Stimulated activated CD4-positive, alpha-beta T cell treated with anti-CD3 and anti-CD28 coated beads, Interleukin-1b, Interleukin-23, amount 100 ng/mL, for 48 hours (primary cell): ENCODE results near the gene CNGA2.
"Not testable (repeated sequence)": the region's sequence is repeated elsewhere in the genome, so short reads cannot be mapped to it uniquely, and the experiment has no call there.

Experiments used
- DNase-seq: peaks from one replicate; pipeline ENCODE4 v3.0.0-alpha.2; 2020

Gene CNGA2

DNA sequence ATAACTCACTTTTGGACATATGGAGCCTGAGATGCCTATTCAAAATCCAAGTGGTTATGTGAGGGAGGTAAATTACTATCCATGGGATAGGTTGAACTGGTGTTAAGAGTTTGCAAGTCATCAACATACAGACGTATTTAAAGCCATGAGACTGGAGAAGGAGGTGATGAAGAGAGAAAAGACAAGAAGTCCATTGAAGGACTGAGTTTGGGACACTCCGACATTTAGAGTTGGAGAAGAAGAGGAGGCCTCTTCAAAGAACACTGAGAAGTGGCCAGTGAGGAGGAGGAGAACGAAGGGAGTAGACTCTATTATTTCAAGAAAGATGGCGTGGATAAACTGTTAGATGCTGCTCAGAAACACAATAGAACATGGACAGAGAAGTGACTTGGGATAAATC lies at the start of gene CNGA2:
TSS of gene CNGA2 (plus strand) at position 301 of the 400 bp plus-strand sequence. CDS start 3,738 bp downstream, outside the sequence.
- DNase-seq: no peak

DNA sequence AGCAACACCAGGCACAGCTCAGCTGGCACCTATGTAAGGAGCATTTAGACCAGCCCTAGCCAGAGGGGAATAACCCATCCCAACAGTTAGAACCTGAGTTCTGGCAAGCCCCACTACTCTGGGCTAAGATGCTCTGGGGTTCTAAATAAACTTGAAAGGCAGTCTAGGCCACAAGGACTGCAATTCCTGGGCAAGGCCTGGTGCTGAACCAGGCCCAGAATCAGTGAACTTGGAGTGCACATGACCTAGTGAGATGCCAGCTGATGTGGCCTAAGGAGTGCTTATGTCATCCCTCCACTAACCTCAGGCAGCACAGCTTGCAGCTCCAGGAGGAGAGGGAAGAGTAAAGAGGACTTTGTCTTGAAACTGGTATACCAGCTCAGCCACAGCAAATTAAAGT lies 46.9 kb upstream of the CNGA2 start:
- DNase-seq: no peak

DNA sequence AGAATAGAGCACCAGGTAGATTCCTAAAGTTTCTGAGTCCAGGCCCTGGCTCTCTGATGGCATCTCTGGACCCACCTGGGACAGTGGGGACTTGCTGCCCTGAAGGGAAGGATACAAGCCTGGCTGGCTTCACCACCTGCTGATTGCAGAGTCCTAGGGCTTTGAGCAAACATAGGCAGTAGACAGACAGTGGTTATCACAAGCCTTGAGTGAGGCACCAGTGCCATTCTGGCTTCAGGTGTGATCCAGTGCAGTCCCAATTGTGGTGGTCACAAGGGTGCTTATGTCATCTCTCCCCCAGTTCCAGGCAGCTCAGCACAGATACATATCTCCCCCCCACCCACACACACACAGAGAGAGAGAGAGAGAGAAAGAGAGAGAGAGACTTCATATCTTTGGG lies 45.9 kb upstream of the CNGA2 start:
- no peak for DNase-seq

DNA sequence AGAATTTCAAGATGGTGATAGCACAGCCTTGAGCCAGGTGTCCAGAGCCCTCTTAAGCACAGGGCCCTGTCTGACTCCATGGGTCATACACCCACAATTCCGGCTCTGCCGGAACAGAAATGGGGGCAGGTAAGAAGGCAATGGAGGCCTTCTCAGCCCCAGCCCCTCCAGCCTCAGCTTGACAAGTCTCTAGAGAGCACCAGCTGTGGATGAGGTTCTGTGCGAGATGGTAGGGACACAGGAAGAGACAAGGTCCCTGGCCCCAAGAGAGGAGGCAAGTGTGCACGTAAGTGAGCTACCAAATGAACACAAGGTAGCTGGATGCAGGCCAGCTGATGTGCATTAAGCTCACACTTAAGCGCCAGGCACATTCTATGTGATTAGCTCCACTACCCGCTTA lies 41.7 kb upstream of the CNGA2 start:
- no peak for DNase-seq

DNA sequence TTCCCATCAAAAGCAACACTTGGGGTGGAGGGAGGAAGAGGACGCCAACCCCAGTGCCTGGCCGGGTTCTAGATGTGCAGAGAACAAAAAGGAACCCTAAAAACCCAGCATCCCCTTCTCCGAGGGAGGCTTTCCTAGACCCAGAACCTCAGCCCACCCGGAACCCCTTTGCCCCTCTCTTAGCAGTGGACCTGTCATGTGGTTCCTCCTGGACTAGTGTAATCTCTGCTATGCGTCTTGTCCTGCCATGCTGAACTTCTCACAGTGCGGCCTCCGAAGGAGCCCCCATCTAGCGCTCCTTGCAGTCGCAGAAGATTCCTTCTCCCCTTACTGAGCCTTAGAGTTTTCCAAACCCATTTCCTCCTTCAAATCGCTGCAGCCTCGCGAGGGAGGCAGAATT lies 40.4 kb upstream of the CNGA2 start:
- DNase-seq: no peak

DNA sequence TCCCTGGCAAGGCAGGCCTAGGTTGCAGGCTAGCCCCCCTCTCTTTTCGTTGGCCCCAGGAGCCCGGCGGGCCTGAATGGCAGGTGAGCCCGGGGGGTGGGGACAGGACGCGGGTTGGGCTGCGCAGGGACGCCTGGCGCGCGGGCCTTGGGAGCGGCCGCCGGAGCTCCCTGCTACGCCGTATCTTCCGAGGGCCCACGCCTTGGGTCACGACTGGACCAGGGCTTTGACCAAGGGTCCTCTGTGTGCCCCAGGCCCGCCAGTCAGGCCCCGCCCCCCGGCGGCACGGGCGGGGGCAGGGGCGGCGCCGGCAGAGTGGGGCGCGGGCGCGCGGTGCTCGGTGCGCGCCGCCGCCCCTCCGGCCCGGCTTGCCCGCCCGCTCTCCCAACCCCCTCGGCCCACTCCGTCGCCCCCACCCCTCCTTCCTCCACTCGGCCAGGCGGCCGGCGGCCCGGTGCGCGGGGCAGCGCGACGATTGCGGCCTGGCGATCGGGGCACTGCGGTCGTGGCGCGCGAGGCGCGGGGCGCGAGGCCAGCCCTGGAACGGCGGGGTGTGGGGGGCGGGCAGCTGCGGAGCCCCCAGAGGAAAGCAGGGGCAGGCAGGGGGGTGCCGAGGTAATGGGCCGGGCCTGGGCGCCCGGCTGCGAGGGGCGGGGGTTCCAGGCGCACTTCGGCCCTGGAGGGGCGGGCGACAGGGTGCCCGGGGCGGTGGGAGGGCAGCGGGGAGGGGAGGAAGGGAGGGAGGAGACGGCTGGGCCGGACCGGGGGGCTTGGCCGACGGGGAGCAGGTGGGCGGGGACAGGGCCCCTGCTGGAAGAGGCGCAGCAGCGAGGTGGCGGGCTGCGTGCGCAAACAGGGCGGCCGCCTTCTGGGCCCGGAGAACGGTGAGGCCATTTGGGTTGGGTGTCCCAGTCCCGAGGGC lies 39.6 kb upstream of the CNGA2 start, which contains the start of gene PRRG3:
TSS of gene PRRG3 (plus strand) at position 798 of the 922 bp plus-strand sequence. CDS start 3,357 bp downstream, outside the sequence.
- DNase-seq: no peak

DNA sequence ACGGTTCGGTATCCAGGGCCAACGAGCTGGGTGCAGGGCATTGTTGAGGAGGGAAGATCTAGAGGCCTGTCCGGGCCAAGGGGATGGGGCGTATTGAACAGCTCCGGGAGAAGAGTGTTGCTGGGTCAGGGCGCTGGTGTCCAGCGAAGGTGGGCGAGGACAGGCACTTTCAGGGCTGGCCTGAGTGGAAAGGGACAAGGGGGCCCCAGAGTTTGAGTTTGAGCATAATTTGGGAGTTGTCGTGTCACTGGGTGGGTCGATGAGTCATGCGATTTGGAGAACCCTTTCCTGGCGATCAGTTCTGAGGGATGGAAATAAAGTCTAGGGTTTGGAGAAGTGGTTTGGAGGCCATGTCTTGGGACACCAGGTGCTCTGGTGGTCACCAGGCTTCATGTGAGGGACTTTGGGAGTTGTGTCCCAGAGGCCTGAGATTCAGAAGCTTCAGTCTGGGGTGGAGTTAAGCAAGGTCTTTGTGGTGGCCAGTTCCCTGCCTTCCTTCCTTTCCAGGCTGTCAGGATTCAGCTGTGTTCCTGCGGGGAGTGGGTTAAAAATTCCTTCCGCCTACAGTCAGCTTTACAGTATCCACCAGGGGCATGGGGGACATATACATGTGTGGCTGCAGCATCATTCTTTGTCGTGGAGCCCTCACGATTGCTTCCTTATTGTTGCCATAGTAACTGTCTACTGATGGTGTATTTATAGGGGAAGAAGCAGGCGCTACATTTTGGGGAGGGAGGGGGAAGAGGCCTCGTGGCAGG lies 38.8 kb upstream of the CNGA2 start:
- DNase-seq: no peak

DNA sequence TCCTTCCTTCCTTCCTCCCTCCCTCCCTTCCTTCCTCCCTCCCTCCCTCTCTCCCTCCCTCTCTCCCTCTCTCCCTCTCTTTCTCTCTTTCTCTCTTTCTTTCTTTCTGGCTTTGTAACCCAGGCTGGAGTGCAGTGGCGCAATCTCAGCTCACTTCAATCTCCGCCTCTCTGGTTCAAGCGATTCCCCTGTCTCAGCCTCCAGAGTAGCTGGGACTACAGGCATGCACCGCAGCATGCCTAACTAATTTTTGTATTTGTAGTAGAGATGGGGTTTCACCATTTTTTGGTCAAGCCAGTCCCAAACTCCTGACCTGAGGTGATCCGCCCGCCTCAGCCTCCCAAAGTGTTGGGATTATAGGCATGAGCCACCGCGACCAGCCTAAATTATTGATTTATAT lies 37.5 kb upstream of the CNGA2 start:
- not testable (repeated sequence) for DNase-seq

DNA sequence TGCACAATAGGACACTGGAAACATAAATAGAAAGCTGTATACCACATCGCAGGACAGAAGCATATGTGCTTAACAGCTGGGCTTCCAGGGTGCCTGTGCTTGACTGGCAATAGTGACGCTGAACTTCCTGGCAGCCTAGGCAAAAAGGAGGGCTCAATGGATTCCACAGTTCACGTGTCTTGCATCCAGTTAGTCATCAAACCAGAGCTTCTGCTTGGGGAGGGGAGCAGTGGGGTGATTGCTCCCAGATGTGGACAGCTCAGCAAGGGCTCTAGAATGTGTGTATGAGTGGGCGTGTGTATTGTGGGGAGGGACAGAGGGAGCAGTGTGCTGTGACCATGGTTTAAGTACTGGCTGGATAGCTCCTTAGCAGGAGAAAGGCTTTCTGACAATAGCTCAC lies 37.0 kb upstream of the CNGA2 start:
- DNase-seq: no peak

DNA sequence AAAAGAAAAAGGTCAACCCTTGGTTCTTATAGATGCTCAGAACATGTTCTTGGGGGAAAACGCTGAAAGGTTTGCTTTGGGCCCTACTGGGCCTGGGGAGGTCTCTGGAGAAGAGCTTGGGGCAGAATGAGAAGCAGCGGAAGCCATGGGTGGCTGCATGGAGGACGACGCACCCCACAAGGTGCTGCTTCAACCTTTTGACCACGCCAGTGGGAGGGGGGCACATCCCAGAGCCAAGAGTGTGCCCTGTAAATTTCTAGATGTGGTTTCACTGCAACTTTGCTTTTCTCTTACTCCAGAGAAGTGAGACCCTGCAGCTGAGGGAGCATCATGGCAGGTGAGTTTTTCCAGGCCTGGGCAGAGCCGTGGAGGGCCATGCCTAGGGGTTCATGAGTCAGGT lies 36.1 kb upstream of the CNGA2 start:
- DNase-seq: no peak

DNA sequence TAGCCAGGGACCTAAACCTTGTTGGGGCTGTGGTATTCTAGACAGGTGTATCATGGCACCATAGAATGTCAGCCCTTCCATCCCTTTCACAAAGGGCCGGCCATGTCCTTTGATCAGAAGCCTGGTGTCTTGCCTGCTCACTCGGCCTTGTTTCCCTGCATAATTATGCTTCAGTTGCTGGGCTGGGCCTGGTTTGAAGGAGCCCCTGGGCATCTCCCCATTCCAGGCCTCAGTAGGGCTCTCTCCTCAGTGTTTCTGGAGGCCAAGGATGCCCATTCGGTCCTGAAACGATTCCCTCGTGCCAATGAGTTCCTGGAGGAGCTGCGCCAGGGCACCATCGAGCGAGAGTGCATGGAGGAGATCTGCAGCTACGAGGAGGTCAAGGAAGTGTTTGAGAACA lies 34.8 kb upstream of the CNGA2 start:
- DNase-seq: no peak

DNA sequence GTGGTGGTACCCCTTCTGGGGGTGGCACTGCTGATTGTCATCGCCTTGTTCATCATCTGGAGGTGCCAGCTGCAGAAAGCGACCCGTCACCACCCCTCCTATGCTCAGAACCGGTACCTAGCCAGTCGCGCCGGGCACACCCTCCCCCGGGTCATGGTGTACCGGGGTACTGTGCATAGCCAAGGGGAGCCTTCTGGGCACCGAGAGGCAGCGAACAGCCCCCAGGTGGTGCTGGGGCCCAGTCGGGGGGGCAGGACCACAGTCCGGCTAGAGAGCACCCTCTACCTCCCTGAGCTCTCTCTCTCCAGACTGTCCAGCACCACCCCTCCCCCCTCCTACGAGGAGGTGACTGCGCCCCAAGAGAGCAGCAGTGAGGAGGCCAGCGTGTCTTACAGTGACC lies 34.0 kb upstream of the CNGA2 start:
- DNase-seq: no peak

DNA sequence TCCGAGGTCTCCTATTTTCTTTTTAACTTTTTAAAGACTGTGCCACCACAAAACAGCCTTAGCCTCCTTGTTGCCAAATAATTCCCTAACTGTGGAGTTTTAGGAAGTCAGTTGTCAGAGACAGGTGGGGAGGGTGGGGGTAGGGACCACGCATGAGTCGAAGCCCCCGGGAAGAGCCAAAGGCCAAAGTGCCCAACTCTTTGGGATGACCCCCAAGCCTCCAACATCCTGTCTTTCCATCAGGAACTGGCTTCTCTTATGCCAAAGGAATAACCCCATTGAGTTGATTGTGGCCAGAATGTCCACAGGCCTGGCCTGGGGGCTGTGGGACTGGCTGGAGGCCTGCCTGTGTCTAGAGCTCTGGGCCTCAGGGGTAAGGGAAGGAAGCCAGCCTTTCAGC lies 33.5 kb upstream of the CNGA2 start:
- DNase-seq: no peak

DNA sequence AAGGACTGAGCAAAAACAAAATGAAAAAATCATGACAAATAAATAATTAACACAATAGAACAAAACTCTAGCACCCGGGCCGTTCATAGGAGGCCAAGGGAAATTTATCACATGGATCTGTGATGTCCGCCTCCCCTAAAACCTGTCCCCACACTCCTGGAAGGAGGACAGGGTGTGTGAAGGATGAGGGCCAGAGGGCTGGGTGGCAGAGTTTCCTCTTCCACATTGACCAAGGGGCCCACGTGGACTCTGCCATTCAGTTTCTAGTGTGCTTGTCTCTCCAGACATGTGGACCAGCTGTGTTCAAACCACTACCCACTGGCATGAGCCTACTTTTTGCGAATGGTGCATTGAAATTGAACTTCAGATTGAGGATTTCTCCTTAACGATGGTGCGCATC lies 33.0 kb upstream of the CNGA2 start:
- DNase-seq: no peak

DNA sequence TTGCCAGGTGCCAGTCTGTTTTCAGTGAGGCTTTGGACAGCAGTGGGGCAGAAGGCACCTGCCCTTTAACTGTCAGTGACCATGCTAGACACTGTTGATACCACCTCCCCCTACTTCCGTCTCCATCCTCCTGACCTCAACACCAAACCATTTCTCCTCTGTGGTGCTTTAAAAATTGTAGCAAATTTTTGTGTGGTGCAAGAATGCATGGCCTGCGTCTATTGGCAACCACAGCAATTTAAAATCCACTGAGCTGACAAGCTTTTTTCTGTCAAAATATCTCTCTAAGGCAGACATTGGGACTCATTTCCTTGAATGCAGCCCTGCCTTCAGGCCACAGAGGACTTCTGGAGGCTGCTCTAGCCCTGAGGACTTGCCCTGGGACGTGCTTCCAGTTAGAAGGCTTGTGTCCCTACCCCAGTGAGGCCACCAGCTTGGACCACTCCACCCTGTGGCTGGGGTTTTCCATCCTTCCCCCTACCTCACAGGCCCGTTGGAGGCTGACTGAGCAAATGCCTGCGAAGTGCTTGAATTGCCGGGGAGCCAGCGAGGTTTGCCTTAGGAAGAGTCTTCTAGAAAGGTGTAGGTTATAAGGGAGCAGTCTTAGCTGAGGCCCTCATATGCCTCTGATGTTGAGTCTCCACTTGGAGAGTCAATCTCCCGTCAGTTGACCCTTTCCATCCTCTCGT lies 32.4 kb upstream of the CNGA2 start:
- DNase-seq: no peak

DNA sequence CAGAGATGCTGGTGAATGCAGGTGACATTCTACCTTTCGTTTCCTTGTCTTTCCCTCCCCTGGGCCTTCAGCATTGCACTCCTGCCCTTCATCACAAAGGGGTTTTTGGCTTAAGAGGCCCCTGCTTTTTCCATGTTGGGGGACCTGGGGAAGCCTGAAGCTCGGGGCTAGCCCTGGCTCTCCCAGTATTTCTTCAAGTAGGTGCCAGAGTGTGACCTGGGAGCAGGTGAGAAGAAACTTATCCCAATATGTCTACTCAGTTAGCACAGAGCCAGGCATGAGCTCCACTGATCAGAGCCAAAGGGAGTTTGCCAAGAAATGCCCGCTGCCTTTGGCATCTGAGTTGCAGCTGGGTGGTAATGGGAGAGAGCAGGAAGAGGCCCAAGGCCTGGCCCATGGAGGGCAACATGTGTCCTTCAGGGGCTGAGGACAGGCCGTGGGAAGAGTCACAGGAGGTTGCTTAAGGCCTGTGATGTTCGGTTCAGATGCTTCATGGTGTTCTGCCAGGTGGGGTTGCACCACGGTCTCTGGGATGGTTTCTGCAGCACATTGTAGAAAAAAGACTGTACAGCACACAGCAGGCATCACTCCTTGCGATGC lies 31.7 kb upstream of the CNGA2 start:
- no peak for DNase-seq

DNA sequence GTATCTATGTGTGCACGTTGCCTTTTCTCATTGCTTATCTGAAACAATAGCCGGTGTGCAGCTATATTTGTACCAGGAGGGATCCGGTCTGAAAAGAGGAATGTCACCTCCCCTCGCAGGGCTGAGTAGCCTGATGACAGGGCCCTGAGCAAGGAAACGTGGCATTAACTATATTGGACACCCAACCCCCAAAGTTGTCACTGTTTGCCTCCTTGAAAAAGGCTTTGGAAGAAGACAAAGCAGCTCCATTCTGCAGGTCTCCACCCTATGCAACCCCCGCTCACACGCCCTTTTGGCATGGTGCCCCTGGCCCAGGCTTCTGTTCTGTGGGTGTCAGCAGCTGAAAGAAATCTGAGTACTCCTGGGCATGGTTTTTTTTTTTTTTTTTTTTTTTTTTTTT lies 31.1 kb upstream of the CNGA2 start:
- DNase-seq: no peak

DNA sequence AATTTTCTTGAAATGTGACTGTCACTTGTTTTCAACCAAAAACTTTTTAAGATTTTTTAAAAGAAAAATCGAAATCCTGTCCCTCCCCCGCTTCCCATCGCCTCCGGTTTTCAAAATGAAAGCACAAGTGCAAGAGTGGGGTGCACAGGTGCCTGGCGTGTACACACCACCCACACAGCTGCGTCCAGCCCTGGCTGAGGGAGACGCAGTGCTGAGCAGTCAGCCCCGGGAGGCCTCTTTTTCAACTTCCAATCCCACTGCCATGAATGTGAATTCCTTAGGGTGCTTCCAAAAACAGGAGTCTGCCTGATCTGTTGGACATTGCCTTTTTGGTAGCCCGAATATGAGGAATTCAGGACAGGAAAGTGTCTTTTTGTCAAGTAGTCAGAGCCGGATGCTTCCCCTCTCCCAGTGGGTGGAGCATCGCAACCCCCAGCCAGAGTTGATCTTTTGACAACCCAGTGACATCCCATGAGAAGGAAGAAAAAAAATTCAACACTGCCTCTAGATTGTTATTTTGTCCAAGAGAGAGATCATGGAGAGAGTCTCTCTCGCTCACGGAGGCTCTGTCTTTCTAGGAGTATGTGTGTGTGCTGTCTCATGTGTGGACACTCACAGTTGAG lies 30.4 kb upstream of the CNGA2 start:
- DNase-seq: no peak

DNA sequence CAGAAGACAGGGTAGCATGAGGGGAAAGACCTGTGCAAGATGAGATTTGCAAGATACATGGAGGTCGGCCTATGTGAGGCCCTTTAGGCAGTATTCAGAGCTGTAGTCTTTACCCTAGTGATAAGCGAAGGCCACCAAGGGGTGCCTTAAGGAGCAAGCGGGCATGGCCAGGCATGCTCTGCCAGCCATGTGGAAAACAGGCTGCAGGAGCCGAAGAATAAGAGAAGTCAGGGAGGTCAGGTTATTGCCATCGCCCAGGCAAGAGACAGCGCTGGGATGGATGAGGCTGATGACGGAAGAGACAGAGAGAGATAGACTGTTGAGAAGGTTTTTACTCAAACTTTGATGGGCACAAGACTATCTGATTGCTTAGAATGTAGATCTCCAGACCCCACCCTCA lies 25.7 kb upstream of the CNGA2 start:
- no peak for DNase-seq

DNA sequence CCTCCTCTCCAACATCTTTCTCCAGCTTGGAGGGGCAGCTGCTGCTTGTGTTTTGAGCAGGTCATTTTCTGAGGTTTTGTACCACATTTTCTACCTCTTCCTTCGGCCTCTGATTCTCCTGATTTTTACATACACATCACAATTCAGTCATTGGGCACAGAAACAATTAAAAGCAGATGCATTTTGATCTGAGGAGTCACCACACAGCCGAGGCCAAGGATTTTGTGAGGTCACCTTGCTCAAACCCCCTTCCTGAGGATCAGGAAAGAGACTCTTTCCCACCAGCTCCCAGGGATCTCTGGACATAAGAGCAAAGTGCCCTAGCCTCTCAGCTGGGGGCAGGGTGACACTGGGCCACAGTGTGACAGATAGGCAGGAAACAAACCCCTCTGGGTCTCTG lies 24.1 kb upstream of the CNGA2 start:
- no peak for DNase-seq

DNA sequence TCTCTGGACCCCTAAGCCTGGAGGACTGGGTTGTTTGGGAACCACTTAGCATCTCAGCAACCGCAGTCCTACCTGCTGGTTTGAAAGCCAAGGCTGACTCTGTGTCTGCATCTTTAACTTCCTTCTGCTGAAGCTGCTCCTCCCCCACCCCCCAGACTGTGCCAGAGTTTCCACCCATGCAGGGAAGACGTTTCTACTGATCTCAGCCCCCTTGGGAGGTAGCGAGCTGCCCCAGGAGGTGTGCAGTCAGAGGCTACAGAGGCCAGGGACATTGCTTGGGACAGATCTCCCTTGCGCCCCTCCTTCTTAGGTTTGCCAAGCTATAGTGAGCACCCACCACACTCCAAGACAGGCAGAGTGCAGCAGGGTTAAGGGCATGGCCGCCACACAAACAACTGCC lies 23.4 kb upstream of the CNGA2 start:
- no peak for DNase-seq

DNA sequence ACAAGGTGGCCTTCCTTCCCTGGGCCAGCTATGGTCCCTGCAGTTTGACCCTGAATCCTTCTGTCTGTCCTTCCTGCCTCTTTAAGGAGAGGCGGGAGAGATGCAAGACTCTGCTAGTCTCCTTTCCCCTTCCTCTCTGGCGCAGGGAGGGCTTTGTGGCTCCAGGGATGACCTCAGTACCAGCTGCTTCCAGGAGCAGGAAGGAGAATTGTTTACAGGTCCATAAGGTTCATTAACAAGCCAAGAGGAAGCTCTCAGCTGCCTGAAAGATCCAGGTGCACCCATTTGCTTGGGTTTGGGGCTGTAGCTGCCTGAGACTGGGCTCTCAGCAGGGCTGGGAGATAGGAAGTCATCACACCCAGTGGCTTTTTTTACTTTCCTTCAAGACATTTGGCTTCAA lies 22.8 kb upstream of the CNGA2 start:
- DNase-seq: no peak

DNA sequence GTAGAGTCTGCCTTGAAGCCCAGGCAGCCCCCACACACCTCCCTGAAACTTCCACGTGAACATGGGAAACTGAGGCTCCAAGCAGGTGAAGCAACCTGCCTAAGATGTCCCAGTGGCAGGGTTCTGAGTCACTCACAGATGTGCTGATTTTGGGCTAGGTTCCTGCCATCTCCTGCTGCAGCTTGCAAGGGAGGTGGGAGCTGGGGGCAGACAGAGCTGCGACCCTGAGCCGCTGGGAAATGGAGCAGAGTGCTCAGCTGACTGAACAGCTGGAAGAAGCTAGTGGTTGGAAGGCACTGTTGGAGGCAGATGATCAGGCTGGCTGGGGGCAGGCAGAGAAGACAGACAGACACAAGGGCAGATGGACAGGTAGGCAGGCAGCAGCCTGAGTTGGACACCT lies 22.3 kb upstream of the CNGA2 start:
- no peak for DNase-seq
